HG02943 (cell line): ENCODE measurements around the gene PIGL.
"Not testable (repeated sequence)": the region's sequence is repeated elsewhere in the genome, so short reads cannot be mapped to it uniquely, and the experiment has no call there.

ENCODE experiments used
- ATAC-seq: cut with Tn5 transposase; IDR thresholded peaks from one replicate; pipeline ENCODE4 v1.9.1; 2021; ENCODE audit warnings: mild to moderate bottlenecking, low read depth, moderate library complexity; ENCODE audit not compliant: unreplicated experiment

The PIGL gene

GRCh38 chr17:16215965-16216316 lies 1.1 kb upstream of the PIGL start:
- ATAC-seq, result no peak

GRCh38 chr17:16216341-16217001 lies 539 bp upstream of the PIGL start:
- ATAC-seq, result not testable (repeated sequence)

GRCh38 chr17:16222406-16222805 lies 5.4 kb downstream of the PIGL start:
- ATAC-seq, result no peak

GRCh38 chr17:16229912-16230561 lies 13.0 kb downstream of the PIGL start:
- ATAC-seq, result not testable (repeated sequence)

- no peak for ATAC-seq
These were observed 15.4 kb downstream of the PIGL start for GRCh38 chr17:16232391-16232790.

GRCh38 chr17:16239931-16240330 lies 22.9 kb downstream of the PIGL start:
- ATAC-seq, result no peak

GRCh38 chr17:16241906-16242399 lies 24.9 kb downstream of the PIGL start:
- ATAC-seq, result no peak

- ATAC-seq, result no peak
These were observed 26.4 kb downstream of the PIGL start for GRCh38 chr17:16243385-16243784.

GRCh38 chr17:16243801-16244567 lies 27.0 kb downstream of the PIGL start:
- no peak for ATAC-seq

- ATAC-seq, result no peak
These were observed 30.6 kb downstream of the PIGL start for GRCh38 chr17:16247586-16247984.

- ATAC-seq, result no peak
These were observed 33.6 kb downstream of the PIGL start for GRCh38 chr17:16250635-16251034.

GRCh38 chr17:16251043-16251442 lies 34.0 kb downstream of the PIGL start:
- ATAC-seq, result no peak

- ATAC-seq, result no peak
These were observed 34.5 kb downstream of the PIGL start for GRCh38 chr17:16251556-16251955.

GRCh38 chr17:16254773-16255400 lies 37.9 kb downstream of the PIGL start:
- ATAC-seq, result no peak

- ATAC-seq, result no peak
These were observed 38.5 kb downstream of the PIGL start for GRCh38 chr17:16255481-16255921.

GRCh38 chr17:16258901-16259300 lies 41.9 kb downstream of the PIGL start:
- ATAC-seq, result no peak

- ATAC-seq, result no peak
These were observed 42.9 kb downstream of the PIGL start for GRCh38 chr17:16259926-16260325.

GRCh38 chr17:16261049-16261448 lies 44.0 kb downstream of the PIGL start:
- no peak for ATAC-seq

- ATAC-seq, result no peak
These were observed 45.2 kb downstream of the PIGL start for GRCh38 chr17:16262201-16262600.

- ATAC-seq, result no peak
These were observed 50.2 kb downstream of the PIGL start for GRCh38 chr17:16267174-16267573.

GRCh38 chr17:16269658-16270057 lies 52.6 kb downstream of the PIGL start:
- ATAC-seq, result no peak
